Measurements from ENCODE around the gene COL7A1.
A peak's percentile ranks its signal among the peaks of the same experiment; 100 is the strongest.
"Not testable (repeated sequence)": the region's sequence is repeated elsewhere in the genome, so short reads cannot be mapped to it uniquely, and the experiment has no call there.

COL7A1 gene

DNA sequence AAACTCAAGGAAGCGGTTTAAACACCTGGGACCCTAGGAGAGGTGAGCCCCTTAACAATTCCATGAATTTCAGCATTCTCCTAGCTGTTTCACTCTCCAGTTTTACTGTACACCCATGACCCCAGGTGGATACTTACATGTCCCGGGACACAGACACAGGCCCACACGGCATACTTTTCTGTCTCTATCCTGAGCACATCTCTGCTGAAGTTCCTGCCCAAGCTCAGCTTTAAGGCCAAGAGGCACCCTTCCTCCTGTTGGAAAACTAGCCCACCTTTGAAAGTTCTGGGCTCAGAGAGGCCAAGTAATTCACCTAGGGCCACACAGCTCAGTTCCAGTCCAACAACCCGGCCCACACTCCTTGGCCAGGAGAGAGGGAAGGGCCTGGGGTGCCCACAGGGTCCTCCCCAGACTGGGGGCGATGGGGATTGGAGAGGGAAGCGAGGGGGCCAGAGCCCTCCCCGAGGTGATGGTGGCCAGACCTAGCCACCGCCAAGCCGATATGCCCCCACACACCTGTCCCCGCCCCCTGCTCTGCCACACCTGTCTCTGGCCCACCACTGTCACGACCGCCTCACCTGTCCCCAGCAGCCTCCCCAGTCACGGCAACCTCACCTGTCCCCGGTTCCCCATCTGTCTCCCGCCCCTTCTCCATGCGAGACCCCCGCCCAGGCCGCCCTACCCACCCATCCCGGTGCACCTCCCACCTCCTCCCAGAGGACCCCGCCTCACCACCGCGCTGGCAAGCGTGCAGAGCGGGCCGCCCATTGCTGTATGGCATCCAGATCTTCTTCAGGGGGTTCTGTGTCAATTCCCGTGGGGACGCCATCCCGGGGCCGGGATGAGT, 39.0 kb downstream of the COL7A1 start:
- peaks cover 8% of the 10 kb centered on the region for H3K36me3 Mint-ChIP-seq (ENCODE audit: low read depth)
- H3K9me3 Mint-ChIP-seq, result no peaks in the 10 kb centered on the region
- TF ChIP-seq, protein P1, sequence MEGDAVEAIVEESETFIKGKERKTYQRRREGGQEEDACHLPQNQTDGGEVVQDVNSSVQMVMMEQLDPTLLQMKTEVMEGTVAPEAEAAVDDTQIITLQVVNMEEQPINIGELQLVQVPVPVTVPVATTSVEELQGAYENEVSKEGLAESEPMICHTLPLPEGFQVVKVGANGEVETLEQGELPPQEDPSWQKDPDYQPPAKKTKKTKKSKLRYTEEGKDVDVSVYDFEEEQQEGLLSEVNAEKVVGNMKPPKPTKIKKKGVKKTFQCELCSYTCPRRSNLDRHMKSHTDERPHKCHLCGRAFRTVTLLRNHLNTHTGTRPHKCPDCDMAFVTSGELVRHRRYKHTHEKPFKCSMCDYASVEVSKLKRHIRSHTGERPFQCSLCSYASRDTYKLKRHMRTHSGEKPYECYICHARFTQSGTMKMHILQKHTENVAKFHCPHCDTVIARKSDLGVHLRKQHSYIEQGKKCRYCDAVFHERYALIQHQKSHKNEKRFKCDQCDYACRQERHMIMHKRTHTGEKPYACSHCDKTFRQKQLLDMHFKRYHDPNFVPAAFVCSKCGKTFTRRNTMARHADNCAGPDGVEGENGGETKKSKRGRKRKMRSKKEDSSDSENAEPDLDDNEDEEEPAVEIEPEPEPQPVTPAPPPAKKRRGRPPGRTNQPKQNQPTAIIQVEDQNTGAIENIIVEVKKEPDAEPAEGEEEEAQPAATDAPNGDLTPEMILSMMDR (IDR thresholded peaks at IDR 0.05), result no peak
- no peak overlapping the region for H3K27ac Mint-ChIP-seq
- no peak for DNase-seq
- peaks cover 67% of the 10 kb centered on the region for H3K4me1 Mint-ChIP-seq
- H3K4me3 Mint-ChIP-seq, result peak overlapping the region; percentile 92
- no peaks in the 10 kb centered on the region for H3K27me3 Mint-ChIP-seq (ENCODE audit: low read depth, poor library complexity)

DNA sequence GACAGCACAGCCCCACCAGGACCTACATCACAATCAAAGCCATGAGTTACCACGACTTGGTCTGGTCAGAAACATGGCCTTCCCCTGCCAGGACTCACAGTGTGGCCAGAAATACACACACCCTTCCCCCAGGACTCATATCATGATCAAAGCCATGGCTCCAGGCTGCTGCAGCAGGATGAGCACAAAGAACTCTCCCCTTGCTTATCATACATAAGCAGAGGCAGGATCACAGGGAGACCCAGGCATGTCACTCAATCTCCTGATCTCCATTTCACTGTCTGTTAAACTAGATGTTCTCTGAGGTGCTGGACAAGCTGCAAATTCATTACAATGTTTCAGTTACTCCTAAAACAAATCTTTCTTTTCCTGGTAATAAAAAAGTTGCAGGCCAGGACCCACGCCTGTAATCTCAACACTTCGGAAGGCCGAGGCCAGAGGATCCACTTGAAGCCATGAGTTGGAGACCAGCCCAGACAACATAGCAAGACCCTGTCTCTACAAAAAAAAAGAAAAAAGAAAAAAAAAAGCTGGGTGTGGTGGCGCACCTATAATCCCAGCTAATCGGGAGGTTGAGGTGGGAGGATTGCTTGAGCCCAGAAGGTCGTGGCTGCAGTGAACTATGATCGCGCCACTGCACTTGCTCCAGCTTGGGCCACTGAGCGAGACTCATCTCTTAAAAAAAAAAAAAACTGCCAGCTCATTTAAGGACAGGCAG, 39.7 kb downstream of the COL7A1 start:
- no peak for DNase-seq
- H3K27ac Mint-ChIP-seq, result peak overlapping the region; percentile 84
- H3K36me3 Mint-ChIP-seq (ENCODE audit: low read depth), result peaks cover 13% of the 10 kb centered on the region
- H3K4me1 Mint-ChIP-seq, result peaks cover 65% of the 10 kb centered on the region
- H3K27me3 Mint-ChIP-seq (ENCODE audit: low read depth, poor library complexity), result peaks cover 4% of the 10 kb centered on the region
- H3K9me3 Mint-ChIP-seq, result no peaks in the 10 kb centered on the region
- TF ChIP-seq, protein P1 (IDR thresholded peaks at IDR 0.05), result no peak
- peak overlapping the region; percentile 92 for H3K4me3 Mint-ChIP-seq

DNA sequence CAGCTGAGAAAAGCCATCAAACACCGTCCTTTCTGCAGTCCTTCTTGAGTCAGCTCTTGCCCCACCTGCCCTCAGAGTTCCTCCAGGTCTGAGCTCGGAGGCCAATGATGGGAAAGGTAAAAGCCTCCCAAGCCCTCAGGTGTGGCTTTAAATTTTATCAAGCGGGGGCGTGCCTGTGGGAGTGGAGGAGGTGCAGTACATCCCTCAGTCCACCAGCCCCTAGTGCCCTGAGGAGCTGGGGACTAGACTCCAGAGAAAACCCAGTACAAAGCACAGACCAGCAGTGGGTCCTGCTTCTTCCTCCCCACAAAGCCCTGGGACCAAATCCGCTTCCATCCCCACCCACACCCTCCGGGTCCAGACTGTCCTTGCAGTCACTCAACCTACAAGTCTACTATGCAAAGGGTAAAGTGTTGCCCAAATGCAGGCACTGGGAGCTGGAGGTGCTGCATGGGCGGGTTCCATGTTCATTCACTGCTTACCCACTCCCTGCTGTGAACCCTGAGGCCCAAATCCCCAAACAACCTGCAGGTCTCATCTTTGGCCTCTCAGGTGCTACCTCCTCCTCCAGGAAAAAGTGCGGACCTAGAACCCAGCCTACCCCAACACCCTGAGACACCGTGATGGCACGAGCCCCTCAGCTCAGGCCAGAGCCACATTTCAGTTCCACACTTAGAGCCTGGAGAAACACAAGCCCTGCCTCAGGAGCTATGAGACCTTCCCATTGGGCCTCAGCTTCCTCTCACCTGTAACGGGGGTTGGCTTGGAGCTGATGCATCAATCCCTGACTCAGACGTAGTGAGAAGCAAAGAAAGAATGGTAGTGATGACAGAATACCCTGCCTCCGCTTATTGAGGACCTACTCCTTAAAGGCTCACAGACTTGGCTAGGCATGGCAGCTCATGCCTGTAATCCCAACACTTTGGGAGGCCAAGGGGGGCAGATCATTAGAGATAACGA, 41.0 kb downstream of the COL7A1 start:
- Mint-ChIP-seq H3K36me3 (ENCODE audit: low read depth) (peaks cover 17% of the 10 kb centered on the region), H3K4me3 (peak overlapping the region; percentile 92), H3K9me3 (no peaks in the 10 kb centered on the region)

DNA sequence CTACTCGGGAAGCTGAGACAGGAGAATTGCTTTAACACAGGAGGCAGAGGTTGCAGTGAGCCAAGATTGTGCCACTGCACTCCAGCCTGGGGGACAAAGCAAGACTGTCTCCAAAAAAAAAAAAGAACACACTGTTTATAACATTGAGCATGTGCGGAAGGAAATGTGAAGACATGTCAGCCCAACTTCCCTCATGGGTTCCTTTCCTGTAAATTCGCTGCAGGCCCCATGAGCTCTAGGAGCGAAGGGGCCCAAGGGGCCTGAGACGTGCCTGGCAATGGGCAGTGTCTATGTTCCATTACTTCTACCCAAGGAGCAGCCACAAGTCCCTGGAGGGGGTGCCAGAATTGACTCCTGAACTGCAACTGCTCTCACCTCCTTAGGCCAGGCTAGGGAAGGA, 41.8 kb downstream of the COL7A1 start:
- TF ChIP-seq, protein P1 (IDR thresholded peaks at IDR 0.05), result no peak
- no peak for DNase-seq
- peaks cover 21% of the 10 kb centered on the region for H3K36me3 Mint-ChIP-seq (ENCODE audit: low read depth)
- peaks cover 65% of the 10 kb centered on the region for H3K4me1 Mint-ChIP-seq
- H3K27ac Mint-ChIP-seq, result no peak overlapping the region
- no peaks in the 10 kb centered on the region for H3K9me3 Mint-ChIP-seq
- H3K4me3 Mint-ChIP-seq, result peak overlapping the region; percentile 92
- peaks cover 4% of the 10 kb centered on the region for H3K27me3 Mint-ChIP-seq (ENCODE audit: low read depth, poor library complexity)

More for the DNA sequence above, 41.0 kb downstream of the COL7A1 start:
- no peak overlapping the region for H3K27ac Mint-ChIP-seq
- H3K4me1 Mint-ChIP-seq, result peaks cover 65% of the 10 kb centered on the region
- no peak for DNase-seq
- TF ChIP-seq, protein P1 (IDR thresholded peaks at IDR 0.05), result no peak
- H3K27me3 Mint-ChIP-seq (ENCODE audit: low read depth, poor library complexity), result peaks cover 4% of the 10 kb centered on the region

DNA sequence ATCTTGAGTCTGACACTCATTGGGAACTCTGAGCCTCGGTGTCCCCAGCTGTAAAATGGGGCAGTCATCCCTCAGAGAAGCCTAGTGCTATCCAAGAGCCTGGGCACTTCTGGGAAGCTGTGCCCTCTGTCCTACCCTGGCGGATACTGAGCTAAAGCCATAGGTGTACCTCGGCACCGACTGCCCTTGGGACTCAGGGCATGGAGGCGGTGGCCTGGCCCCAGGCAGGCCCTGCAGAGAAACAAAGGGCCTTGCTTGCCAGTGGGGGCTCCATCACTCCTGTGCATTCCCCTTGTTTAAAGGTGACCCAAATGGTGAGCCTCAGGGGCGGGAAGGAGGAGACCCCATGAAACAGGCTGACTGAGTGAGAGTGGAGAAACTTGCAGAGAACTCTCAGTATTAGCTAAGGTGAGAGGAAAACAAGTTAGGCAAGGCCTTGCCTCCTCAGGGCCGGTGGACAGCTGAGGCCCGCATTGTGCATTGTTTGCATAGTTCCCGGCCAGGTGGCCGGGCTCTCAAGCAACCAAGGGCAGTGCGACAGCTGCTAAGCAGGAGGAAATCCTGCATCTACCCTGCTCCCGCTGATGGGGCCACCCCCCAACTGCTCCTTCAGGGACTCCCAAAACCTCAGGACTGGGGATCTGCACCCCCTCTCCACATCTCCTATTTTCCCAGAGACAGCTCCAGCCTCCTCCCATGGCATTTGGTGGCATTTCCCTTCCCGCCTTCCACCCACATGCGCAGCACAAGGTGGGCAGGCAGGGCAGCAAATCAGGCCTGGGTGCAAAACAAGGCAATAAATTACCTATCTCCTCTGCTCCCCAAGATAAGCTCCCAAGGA, 42.8 kb downstream of the COL7A1 start:
- H3K27me3 Mint-ChIP-seq (ENCODE audit: low read depth, poor library complexity), result peaks cover 4% of the 10 kb centered on the region
- peaks cover 59% of the 10 kb centered on the region for H3K4me1 Mint-ChIP-seq
- H3K9me3 Mint-ChIP-seq, result no peaks in the 10 kb centered on the region
- DNase-seq, result no peak
- TF ChIP-seq, protein P1 (IDR thresholded peaks at IDR 0.05), result no peak
- no peak overlapping the region for H3K27ac Mint-ChIP-seq
- no peak overlapping the region for H3K4me3 Mint-ChIP-seq
- H3K36me3 Mint-ChIP-seq (ENCODE audit: low read depth), result peaks cover 27% of the 10 kb centered on the region

DNA sequence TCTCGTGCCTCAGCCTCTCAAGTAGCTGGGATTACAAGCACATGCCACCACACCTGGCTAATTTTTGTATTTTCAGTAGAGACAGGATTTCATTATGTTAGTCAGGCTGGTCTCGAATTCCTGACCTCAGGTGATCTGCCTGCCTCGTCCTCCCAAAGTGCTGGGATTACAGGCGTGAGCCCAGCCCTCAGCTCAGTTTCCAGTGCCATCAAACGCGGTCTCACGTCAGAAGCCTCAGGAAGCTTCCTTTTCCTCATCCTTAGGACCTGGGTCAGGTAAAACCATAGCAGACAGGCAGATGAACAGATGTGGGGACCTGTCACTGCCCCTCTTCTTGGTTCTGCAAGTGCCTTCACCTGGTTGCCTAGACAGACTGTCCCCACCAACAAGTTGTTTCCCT, 43.5 kb downstream of the COL7A1 start:
- H3K4me3 Mint-ChIP-seq; H3K9me3 Mint-ChIP-seq; H3K27ac Mint-ChIP-seq; DNase-seq; H3K27me3 Mint-ChIP-seq (ENCODE audit: low read depth, poor library complexity): not testable (repeated sequence)
- Mint-ChIP-seq H3K4me1 (peaks cover 59% of the 10 kb centered on the region), H3K36me3 (ENCODE audit: low read depth) (peaks cover 33% of the 10 kb centered on the region)
